HG03558 (cell line): ENCODE data around the gene DMRT3.
"Not testable (repeated sequence)": the region's sequence is repeated elsewhere in the genome, so short reads cannot be mapped to it uniquely, and the experiment has no call there.

Experiments
- ATAC-seq: cut with Tn5 transposase; IDR thresholded peaks from one replicate; pipeline ENCODE4 v1.9.1; 2021; ENCODE audit warnings: moderate number of reproducible peaks; ENCODE audit not compliant: unreplicated experiment; ENCODE audit errors: extremely low read depth

The DMRT3 gene

DNA sequence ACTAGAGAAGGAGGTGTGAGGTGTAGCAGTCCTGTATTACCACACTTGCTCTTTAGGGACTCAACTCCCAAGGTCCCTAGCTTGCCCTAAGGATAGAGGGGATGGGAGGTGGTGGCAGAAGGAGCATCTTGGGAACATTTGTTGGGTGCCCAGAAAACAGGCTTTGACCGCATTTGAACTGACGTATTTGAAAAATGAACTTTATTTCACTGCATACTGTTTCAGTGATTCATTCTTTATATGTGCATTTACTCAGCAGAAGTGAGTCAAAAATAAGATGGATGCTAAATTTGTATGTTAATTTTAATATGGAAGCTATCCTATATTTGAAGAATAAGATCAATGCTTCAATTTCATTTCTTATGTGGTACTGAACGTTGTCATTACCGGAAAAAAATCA, 18.7 kb downstream of the DMRT3 start:
- ATAC-seq = no peak

DNA sequence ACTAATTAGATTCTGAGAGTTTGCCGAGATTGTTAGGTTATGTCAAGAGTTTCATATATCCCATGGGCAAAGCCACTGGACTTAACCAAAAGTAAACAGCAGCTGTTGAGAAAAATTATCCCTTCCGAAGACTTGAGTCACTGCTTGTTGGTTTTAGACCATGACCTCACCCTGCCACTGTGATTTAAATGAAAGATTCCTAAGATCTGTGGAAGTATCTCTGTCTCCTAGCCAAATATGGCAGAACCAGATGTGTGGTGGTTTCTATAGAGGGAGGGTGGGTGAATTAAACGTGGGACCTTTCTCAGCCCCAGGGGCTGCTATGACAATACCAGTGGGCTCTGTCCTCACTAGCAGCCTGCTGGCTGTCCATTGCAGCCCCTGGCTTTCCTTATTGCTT, 19.3 kb downstream of the DMRT3 start:
- ATAC-seq = no peak

DNA sequence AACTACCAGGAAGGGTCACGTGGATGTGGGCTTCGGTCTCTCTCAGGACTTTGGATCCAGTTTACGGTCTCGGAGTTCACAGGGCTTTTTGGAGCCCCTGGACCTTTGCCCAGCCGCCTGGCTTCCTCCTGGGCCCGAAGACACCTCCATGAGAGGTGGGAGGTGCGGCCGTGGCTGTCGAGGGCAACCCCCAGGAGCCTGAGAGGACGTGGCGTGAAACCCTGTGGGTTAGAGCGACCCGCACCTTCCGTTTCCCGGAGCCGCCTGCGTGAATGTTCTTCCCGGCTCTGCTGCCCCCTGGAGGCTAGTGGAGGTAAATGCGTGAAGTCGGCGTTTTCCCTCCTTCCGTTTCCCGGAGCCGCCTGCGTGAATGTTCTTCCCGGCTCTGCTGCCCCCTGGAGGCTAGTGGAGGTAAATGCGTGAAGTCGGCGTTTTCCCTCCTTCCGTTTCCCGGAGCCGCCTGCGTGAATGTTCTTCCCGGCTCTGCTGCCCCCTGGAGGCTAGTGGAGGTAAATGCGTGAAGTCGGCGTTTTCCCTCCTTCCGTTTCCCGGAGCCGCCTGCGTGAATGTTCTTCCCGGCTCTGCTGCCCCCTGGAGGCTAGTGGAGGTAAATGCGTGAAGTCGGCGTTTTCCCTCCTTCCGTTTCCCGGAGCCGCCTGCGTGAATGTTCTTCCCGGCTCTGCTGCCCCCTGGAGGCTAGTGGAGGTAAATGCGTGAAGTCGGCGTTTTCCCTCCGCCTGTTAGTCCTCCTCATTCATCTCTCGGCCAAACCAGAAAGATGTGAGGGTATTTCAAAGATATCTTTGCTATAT, 22.1 kb downstream of the DMRT3 start:
- ATAC-seq = not testable (repeated sequence)

DNA sequence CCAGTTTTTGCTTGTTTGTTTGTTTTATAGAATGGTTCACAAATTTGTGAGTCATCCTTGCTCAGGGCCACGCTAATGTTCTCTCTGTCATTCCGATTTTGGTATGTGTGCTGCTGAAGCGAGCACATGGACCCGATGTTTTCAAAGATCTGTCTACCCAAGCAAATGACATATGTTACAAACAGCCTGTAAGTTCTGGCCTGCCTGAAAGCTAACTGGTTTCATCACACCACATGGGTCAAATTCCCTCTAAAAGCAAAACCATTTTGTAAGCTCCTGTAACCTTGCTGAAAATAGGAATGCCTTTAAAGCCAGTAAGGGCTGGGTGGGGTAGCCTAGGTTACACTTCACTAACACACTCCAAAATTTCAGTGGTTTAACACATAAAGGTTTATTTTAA, 25.4 kb downstream of the DMRT3 start:
- ATAC-seq = no peak

DNA sequence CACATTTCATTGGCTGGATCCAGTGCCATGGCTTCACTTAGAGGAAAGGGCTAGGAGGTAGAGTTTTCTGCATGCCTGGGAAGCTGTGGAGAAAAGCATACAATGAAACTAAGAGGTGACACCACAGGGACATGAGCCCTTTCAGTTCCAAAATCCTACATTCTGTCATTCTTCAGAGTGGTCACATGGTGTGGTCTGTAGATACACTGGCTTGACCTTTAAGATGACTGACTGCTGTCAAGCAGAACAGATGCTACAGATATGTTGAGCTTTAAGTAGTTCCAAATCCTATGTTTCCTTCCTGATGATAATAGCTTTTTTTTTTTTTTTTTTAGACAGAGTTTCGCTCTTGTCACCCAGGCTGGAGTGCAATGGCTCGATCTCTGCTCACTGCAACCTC, 26.2 kb downstream of the DMRT3 start:
- ATAC-seq = no peak

DNA sequence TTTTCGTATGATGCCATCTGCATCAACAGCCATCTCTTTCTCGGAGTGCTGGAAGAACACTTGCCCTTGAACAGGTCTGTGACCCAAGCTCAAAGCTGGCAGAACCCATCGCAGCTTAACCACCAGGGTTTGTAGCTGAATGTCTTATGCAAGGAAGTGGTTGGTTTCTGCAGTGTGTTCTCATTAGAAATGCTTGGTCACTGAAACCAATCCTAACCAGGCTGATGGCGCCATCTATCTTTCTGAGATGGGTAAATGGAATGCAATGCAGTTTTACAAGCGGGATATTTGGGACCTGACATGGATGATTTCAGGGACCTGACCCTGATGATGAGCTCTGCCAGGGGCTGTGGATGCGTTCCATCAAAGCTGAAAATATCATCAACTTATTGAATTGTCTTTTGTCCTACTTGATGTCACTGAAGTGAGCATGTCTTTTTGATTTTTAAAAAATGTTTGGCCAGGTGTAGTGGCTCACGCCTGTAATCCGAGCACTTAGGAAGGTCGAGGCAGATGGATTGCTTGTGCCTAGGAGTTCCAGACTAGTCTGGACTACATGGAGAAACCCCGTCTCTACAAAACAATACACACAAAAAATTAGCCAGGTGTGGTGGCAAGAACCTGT, 28.7 kb downstream of the DMRT3 start:
- ATAC-seq = no peak

DNA sequence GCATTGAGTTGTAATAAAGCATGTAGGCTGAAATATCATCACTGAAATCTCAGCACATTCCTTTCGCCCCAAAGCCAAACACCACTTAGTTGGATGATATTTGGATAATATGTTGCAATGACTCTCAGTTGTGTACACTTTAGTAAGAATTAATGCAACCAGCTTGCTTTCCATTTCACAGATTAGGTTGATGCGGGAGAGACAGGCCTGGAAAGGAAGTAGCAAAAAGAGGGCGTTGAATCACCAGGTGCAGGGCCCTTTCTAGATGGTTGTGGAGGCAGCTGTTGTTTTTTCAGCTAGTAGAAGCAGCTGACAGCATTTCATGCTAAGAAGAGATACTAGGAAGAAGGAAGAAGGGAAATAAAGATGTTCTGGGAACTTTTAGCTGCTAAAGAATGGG, 30.9 kb downstream of the DMRT3 start:
- no peak for ATAC-seq

DNA sequence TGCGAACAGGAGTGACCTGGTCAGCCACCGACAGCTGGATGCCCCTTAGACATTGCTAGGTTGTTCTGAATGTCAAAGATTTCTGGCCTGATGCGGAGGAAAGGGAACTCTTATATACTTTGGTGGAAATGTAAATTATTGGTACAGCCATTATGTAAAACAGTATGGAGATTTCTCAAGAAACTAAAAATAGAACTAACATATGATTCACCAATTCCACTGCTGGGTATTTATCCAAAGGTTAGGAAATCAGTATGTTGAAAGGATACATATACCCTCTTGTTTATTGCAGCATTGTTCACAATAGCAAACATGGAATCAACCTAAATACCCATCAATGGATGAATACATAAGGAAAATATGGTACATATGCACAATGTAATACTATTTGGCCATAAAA, 31.8 kb downstream of the DMRT3 start:
- no peak for ATAC-seq

DNA sequence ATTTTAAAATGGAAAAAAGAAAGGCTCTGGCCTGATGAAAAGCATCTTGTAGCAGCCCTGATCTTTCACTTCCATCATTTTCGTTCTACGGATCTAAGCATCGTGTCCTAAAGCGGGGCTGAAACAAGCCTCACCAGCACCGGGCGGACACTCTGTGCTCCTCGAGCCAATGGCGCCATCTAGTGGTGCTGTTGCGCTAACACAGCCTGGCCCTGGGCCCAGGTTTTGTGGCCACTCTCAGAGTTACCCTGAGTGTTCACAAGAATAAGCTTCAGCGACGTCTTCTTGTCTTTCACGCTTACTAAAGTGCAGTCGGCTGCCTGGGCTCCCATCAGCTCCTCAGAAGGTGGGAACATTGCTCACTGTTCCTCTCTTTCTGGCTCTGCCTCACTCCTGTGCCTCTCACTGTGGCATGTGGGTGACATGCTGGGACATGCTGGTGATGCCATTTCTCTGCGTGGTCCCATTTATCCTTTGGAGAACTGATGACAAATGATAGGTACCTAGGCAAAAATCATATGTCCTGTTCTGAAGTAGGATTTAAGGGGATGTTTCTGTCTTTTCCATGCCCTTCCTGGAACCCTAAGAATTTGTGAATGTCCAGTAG, 32.7 kb downstream of the DMRT3 start:
- ATAC-seq = peak; percentile 90

DNA sequence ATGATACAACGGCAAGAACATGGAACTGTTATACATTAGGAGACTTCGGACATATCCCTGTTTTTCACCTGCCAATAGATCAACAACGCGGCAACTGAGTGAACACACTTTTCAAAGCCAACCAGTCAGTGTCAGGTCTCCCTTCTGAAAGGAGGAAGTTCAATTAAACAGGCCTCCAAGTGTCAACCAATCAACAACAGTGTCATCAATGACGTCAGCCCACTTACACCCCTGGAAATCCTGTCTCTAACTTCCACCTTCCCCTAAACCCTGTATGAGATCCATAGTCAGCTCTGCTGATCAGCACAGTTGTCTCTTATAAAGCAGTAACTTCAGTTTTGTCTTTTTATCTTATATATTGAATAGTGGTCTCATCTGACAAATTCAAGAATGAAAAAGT, 36.6 kb downstream of the DMRT3 start:
- ATAC-seq = no peak

DNA sequence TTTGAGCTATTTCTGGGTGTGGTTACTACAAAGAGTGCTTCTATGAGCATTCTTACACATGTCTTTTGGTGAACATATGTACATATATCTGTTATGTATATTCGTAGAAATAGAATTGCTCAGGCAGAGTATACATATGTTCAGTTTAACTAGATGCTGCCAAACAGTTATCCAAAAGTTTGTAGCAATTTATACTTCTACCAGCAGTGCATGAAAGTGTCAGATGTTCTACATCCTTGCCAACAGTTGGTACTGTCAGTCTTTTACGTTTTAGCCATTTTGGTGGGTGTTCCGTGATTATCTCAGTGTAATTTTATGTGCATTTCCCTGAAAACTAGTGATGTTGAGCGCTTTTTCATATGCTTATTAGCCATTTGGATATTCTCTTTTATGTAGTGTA, 37.8 kb downstream of the DMRT3 start:
- no peak for ATAC-seq

DNA sequence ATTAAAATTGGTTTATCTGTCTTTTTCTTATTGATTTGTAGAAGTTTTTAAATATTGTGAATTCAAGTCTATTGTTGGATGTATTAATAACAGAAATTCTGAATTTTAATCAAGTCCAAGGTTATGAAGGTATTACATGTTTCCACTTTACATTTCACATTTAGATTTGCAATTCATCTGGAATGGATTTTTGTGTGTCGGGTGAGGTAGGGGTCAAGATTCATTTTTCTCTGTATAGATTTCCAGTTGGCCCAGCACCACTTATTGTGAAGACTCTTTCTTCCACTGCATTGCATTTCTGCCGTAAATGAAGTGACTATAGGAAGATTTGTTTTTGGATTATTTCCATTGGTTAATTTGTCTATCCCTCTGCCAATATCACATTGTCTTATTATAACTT, 38.2 kb downstream of the DMRT3 start:
- ATAC-seq = no peak

DNA sequence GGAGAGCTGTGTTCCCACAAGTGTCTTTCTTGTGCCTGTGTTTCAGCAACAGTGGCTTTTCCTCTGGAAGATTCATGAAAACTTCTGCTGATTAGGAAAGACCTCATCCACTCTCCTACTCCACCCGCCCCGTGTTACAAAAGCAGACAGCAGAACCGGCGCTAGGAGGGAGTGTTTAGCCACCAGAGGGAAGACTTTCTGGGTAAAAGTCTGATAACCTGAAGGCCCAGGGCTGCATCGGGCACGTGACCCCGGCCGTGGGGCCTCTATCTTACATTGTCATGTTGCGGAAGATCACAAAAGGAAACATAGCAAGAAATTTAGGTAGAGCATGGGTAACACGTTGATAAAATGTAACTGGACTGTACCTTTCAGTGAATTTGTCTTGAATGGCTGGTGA, 41.7 kb downstream of the DMRT3 start:
- ATAC-seq = no peak

DNA sequence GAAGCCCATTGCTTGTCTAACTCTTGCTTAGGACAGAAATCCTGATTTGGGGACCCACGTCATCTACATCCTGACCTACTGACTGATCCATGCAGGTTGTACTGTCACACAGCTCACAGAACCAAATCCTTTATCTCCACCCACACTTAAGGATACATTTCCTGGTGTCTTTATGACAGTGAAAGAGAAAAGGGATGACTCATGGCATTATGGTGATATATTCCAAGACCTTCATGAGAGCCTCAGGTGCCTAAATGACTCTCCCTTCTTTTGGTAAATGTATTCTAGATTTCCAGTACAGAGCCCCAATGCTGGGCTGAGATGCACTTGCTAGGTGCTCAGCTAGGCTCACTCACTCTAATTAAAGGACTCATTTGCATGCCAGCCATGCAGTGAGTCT, 47.7 kb downstream of the DMRT3 start:
- no peak for ATAC-seq

DNA sequence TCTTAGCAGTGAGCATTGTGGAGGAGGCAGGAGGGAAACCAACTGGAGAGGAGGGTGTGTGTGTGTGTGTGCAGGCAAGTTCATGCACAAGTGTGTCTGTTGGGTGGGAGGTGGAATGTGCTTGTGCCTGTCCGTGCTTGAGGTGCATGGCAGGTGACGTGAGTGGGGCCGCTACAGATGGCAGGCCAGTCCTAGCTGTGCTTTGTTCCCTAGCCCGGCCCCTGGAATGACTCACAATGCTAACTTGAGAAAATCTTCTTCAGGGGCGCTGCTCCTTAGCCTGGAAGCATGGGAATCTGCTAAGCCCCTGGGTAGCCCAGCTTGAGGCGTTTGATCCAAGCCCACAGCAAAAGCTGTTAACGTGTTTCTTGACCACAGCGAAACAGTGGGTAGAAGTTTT, 48.7 kb downstream of the DMRT3 start:
- no peak for ATAC-seq

DNA sequence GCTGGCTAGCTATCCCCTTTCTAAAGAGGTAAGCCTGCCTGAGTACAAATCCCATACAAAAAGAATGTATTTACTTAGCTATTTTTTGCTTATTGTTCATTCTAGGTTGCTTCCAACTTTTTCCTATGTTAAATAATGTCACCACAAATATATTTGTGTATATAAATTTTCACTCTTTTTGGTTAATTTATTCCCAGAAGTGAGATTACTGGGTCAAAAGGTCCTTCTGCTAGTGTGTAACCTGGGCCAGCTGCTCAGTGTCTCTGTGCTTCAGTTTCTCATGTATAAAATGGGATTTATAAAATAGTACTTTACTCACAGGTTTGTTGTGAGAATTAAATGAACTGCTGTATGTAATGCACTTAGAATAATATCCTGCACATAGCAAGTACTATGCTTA, 49.8 kb downstream of the DMRT3 start:
- no peak for ATAC-seq

DNA sequence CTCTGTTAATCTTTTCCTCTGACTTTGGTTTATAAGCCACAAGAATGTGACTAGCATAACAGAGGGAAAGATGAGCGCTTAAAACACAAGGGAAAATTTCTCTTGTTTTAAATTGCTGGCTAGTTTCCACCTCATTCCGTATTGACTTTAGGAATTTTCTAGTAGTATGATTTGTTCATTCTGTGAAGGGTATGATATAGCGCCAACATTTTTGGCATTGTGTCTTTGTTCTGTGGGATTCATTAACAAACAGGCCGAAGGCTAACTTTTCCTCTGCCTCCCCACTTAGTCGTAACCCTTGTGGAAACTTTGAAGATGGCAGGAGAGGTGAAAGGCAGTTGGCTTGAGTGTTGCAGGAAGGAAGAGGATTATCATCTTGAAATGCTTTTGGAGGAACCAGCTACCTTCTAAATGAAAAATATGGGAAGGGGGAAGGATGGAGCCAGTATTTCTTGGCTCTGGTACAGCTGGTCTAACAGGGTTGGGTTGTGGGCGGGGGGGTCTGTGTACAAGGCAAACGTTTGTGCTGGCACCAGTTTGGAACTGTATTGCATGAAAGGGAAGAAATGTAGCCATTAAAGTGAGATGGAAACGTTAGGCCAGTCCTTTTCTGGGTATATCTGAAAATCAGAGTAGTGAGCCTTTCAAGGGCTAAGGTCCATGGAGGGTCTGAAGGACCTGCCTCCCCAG, 52.2 kb downstream of the DMRT3 start:
- ATAC-seq = no peak

DNA sequence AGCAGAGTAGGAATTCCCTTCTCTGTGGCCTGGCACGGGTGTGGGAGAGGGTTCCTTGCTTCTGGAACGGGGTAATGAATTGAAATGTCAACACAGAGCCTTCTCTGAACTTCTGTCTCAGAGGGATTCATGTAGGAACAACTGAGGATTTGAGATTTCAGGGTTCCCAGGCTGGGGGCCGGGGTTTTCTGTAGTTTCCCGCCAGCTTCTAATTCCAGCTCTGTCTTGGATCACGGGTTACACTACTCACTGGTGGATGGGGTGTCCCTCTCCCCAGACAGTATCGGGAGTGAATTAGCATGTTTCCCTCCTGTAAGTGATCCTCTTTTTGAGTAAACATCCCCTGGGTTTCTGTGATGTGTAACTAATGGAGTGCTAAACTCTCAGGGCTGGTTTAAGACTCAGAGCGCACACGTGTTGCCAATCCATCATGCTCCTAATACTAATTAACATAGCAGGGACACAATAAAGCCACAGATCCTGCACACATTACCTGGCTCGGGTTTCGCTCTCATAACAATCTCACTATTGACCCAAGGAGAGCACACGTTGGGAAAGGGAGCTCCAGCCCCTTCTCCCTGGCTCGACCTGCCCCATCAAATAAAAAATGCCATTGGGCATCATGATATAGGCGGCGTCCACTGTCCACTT, 55.6 kb downstream of the DMRT3 start:
- no peak for ATAC-seq

DNA sequence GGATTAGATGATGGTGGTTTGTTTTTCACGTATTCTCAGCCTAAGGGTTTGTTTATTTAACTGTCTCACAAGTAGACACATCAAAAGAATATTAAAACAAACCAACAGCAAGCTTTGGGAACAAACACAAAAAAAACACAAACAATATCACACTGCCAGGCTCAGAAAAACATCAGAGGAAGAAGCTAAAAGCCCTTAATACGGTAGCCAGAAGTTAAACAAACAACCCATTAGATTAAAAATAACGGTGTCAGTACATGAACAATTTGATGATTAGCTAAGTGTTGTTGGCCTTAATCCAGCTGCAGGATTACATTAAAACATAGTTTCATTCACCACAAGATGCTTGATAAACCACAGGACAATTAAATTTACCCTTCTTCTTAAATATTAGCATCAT, 57.8 kb downstream of the DMRT3 start:
- no peak for ATAC-seq

DNA sequence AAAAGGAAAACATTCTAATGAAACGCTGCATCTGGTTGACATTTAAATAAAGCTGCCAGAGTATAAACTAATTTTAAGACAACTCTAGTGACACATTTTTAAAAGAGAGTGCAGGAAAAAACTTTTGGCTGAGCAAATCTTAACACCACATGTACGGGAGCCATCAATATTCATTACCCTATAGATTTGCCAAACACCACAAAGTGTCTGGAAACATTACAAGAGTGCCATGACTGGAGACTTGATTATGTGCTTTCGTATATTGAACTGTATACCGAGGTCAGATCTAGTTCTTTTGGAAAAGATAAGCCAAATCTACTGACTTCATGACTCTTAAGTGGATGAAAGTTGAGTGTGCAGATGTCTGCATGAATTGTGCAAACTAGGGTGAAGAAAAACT, 63.1 kb downstream of the DMRT3 start:
- ATAC-seq = no peak
